Activated CD8-positive, alpha-beta T cell treated with anti-CD3 and anti-CD28 coated beads for 36 hours (primary cell): ENCODE data around the gene TAOK1. TPM values are rescaled to one million over a fixed set of nuclear protein-coding genes. Genes with fewer than 3 reads are reported as not detected.
A peak's percentile ranks its signal among the peaks of the same experiment; 100 is the strongest.

ENCODE experiments used
- ATAC-seq: fragments of 200-7000 bp; cut with Tn5 transposase; one replicate; pipeline ENCODE4 v1.10.0; 2021; ENCODE audit warnings: mild to moderate bottlenecking, moderate library complexity
- CTCF ChIA-PET: fragments of 350-600 bp; sonication (Branson Sonifier 250); formaldehyde crosslinking; loops from one replicate; lab custom pipeline; 2021; ENCODE audit warnings: antibody characterized with exemption; lab: Charles Lee
- POLR2A ChIA-PET: fragments of 350-600 bp; sonication (Branson Sonifier 250); formaldehyde crosslinking; loops from one replicate; lab custom pipeline; 2021; ENCODE audit warnings: antibody characterized with exemption; lab: Charles Lee
- DNase-seq: peaks from one replicate; pipeline ENCODE4 v3.0.0-alpha.2; 2020
- H3K27ac Mint-ChIP-seq: one replicate; pipeline ENCODE4 v1.8.0; 2021; ENCODE audit warnings: mild to moderate bottlenecking, mixed read lengths
- H3K27me3 Mint-ChIP-seq: one replicate; pipeline ENCODE4 v1.8.0; 2021; ENCODE audit warnings: mixed read lengths
- H3K36me3 Mint-ChIP-seq: one replicate; pipeline ENCODE4 v1.8.0; 2021; ENCODE audit warnings: low read depth, mixed read lengths
- H3K4me1 Mint-ChIP-seq: one replicate; pipeline ENCODE4 v1.8.0; 2021; ENCODE audit warnings: low read depth, mixed read lengths
- H3K4me3 Mint-ChIP-seq: one replicate; pipeline ENCODE4 v1.8.0; 2021; ENCODE audit warnings: mild to moderate bottlenecking, moderate library complexity, mixed read lengths
- H3K9me3 Mint-ChIP-seq: one replicate; pipeline ENCODE4 v1.8.0; 2021; ENCODE audit warnings: mixed read lengths
- CTCF ChIP-seq: fragments of 200-600 bp; IDR thresholded peaks from one replicate; pipeline ENCODE4 v1.8.0; 2022; ENCODE audit warnings: antibody characterized with exemption, mild to moderate bottlenecking
- intact Hi-C: fragments of 100-400 bp; cut with micrococcal nuclease; formaldehyde crosslinking; loops from one replicate; pipeline ENCODE4 v1.10.0; 2022
- total RNA-seq, 2 experiments: library from RNA; stranded (reverse); gene quantifications; one replicate each; pipeline ENCODE4 v1.2.3, GENCODE V29; 2021

The TAOK1 gene
- total RNA-seq, 2 experiments from 2014 or later: 33.5 to 34.6 TPM

GRCh38 chr17:29592850-29593551, 202.8 kb downstream of the TAOK1 start, which contains the start of gene ANKRD13B:
Gene ANKRD13B, plus strand, starts transcription at chr17:29593132. Its CDS starts 490 bp downstream, at chr17:29593622.
- Mint-ChIP-seq H3K4me1 (peaks cover 41% of the 10 kb centered on the region), H3K36me3 (no peaks in the 10 kb centered on the region), H3K27ac (no peak within 1 kb of the TSS), H3K4me3 (peak within 1 kb of the TSS; percentile 84), H3K27me3 (no peaks in the 10 kb centered on the region), H3K9me3 (no peaks in the 10 kb centered on the region)
- intact Hi-C loops: no loop called here
- DNase-seq: peak; percentile 72
- TF ChIP-seq CTCF: no peak
- POLR2A ChIA-PET: interaction anchor here (0.7 to 3.0 kb wide), 5 partner anchors 12 to 26 kb away, joined by 3 to 32 read pairs (median 4); partner anchors contain the start of gene ABHD15
- ATAC-seq: no peak
- CTCF ChIA-PET: interaction anchor here (0.8 to 5.1 kb wide), 12 partner anchors 9 to 338 kb away, joined by 3 to 124 read pairs (median 6); partner anchors contain the start of genes ABHD15, SSH2 and TP53I13

DNA sequence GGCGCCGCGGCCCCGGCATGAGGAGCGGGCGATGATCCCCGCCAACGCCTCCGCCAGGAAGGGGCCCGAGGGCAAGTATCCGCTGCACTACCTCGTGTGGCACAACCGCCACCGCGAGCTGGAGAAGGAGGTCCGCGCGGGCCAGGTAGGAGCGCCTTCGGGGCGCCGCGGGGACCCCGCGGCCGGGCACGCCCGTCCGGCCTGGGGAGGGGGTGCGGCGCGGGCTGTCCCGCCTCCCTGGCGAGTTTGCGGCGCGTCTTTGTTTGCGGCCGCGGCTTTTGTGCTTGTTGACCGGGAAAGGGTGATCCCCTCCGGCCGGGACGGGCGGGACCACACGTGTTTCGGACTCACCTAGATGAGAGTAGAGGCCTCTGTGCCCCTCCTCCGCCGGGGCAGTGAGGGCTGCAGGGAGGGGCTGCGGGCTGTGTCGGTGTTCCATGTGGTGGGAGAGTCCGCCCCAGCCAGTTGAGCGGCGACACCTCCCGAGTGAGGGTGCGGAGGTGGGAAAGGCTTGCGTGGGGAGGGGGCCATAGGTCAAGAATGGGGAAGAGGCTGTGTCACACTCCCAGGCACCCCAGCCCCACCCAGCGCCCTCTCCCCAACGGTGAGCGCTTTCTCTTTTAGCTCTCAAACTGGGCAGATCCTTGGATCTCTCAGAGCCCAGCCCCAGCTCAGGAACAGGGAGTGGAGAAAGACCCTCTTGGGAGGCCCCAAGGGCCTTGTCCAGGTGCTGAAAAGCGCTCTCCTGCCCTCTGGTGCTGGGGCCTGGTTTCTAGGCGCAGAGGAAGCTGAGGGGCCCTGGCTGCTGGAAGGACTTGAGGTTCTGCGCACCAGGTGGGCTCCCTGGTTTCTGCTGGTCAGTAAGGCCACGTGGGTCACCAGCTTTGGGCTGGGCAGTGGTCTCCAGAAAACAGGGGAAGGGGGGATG, 203.7 kb downstream of the TAOK1 start:
- CTCF ChIA-PET: interaction anchor here (0.6 to 5.1 kb wide), 9 partner anchors 8 to 336 kb away, joined by 3 to 124 read pairs (median 3); partner anchors contain the start of genes ABHD15, SSH2 and TP53I13
- Mint-ChIP-seq H3K27me3 (no peaks in the 10 kb centered on the region), H3K27ac (no peak overlapping the region)

DNA sequence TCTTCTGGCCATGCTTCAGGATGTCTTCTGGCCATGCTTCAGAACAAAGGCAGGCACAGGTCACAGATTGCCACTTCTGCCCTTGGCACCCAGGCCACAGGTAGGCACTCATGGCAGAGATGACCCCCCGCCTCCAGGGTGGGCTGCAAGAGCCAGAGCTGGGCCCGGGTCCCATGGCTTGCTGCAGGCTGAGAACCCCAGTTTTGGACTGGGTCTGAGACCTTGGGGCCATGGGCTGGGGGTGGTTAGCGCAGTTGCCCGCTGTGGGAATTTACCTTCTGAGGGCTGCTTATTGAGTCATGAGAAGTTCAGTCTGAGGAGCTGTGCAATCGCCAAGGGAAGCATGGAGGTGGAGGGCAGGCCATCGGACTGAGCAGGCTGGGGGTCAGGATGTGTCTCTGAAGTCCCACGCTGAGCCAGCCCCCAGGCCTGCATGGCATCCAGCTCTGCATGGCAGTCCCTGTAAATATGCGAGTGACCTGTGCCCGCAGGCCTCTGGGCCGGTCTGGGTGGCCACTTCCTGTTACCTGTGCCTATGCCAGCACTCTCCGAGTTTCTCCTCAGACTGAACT, 204.4 kb downstream of the TAOK1 start:
- no peak for TF ChIP-seq CTCF
- Mint-ChIP-seq H3K4me1 (peaks cover 38% of the 10 kb centered on the region), H3K27me3 (no peaks in the 10 kb centered on the region), H3K27ac (no peak overlapping the region), H3K36me3 (no peaks in the 10 kb centered on the region), H3K9me3 (no peaks in the 10 kb centered on the region), H3K4me3 (peak overlapping the region; percentile 77)
- ATAC-seq: no peak
- POLR2A ChIA-PET: interaction anchor here (0.8 to 1.5 kb wide), 6 partner anchors 11 to 26 kb away, joined by 3 to 5 read pairs (median 4); partner anchors contain the start of gene TP53I13
- DNase-seq: no peak
- intact Hi-C loops: no loop called here
- CTCF ChIA-PET: interaction anchor here (0.6 to 5.1 kb wide), 8 partner anchors 8 to 335 kb away, joined by 3 to 124 read pairs (median 16); partner anchors contain the start of genes ABHD15, SSH2 and TP53I13

More for the DNA sequence above, 203.7 kb downstream of the TAOK1 start:
- H3K9me3 Mint-ChIP-seq: no peaks in the 10 kb centered on the region
- TF ChIP-seq CTCF: peak; percentile 37
- no peaks in the 10 kb centered on the region for H3K36me3 Mint-ChIP-seq
- intact Hi-C loops: no loop called here
- H3K4me3 Mint-ChIP-seq: peak overlapping the region; percentile 77
- ATAC-seq (no peak), DNase-seq (peak; percentile 67)
- POLR2A ChIA-PET: interaction anchor here (0.8 to 1.5 kb wide), 6 partner anchors 12 to 25 kb away, joined by 3 to 5 read pairs (median 4); partner anchors contain the start of gene TP53I13
- H3K4me1 Mint-ChIP-seq: peaks cover 38% of the 10 kb centered on the region

GRCh38 chr17:29595107-29595942, 205.2 kb downstream of the TAOK1 start:
- Mint-ChIP-seq H3K27ac (no peak overlapping the region), H3K4me3 (peak overlapping the region; percentile 77), H3K36me3 (no peaks in the 10 kb centered on the region), H3K4me1 (peaks cover 34% of the 10 kb centered on the region), H3K9me3 (no peaks in the 10 kb centered on the region), H3K27me3 (no peaks in the 10 kb centered on the region)
- no peak for ATAC-seq
- intact Hi-C loops: no loop called here
- ChIA-PET CTCF (interaction anchor here (1.1 to 5.1 kb wide), 4 partner anchors 12 to 25 kb away, joined by 3 to 124 read pairs (median 92); partner anchors contain the start of genes ABHD15 and TP53I13), POLR2A (interaction anchor here (1.3 to 1.5 kb wide), 2 partner anchors 10 to 22 kb away, joined by 4 read pairs; no protein-coding TSS in a partner anchor)
- DNase-seq: no peak
- no peak for TF ChIP-seq CTCF
